PC-3 (cell line): ENCODE data around the gene SLC25A34.

Experiments used
- EZH2 ChIP-seq: fragments of 300-600 bp; sonication (generic); IDR thresholded peaks from one replicate; pipeline ENCODE4 v1.6.1; 2017; ENCODE audit warnings: antibody characterized with exemption, mild to moderate bottlenecking, low read length; ENCODE audit not compliant: unreplicated experiment
- TF ChIP-seq, protein P1 (sequence below): fragments of 300-600 bp; sonication (generic); conservative IDR thresholded peaks from 2 replicates; pipeline ENCODE4 v1.5.1; 2017; ENCODE audit warnings: antibody characterized with exemption, low read depth, mild to moderate bottlenecking, low read length

DNA sequence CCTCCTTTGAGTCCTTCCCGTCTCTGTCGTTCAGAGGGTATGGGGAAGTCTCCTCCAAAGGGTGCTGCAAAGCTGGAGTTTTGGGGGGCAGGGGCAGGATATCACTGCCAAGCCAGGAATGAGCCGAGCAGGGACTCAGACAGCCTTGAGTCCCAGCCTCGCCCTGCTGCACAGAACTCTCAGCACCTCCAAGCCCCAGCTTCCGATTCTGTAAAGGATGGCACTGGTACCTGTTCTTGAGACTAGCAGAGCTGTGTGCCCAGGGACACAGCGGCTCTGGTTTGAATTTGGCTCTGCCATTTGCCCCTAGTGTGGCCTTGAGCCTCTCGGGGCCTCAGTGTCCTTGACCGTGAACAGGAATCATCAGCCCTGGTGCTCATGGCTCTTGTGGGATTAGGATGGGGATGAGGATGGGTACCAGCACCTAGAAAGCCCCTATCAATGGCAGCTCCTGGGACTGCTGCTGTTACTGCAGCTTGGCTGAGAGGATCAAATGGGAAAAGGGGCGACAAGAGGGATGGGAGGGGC, 21.0 kb downstream of the SLC25A34 start:
- TF ChIP-seq, protein P1, sequence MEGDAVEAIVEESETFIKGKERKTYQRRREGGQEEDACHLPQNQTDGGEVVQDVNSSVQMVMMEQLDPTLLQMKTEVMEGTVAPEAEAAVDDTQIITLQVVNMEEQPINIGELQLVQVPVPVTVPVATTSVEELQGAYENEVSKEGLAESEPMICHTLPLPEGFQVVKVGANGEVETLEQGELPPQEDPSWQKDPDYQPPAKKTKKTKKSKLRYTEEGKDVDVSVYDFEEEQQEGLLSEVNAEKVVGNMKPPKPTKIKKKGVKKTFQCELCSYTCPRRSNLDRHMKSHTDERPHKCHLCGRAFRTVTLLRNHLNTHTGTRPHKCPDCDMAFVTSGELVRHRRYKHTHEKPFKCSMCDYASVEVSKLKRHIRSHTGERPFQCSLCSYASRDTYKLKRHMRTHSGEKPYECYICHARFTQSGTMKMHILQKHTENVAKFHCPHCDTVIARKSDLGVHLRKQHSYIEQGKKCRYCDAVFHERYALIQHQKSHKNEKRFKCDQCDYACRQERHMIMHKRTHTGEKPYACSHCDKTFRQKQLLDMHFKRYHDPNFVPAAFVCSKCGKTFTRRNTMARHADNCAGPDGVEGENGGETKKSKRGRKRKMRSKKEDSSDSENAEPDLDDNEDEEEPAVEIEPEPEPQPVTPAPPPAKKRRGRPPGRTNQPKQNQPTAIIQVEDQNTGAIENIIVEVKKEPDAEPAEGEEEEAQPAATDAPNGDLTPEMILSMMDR: no peak
- TF ChIP-seq EZH2: no peak
